Breast epithelium (tissue), 3 donors: Measurements from ENCODE around the gene WTIP.

Experiments
- POLR2A ChIP-seq: fragments of 450-650 bp; IDR thresholded peaks from one replicate; pipeline ENCODE4 v1.6.1; 2016; ENCODE audit warnings: antibody characterized with exemption, mild to moderate bottlenecking, moderate library complexity
- POLR2AphosphoS5 ChIP-seq, 3 donors: sonication (generic); formaldehyde crosslinking; IDR thresholded peaks; one replicate each; pipeline ENCODE4 v1.6.1; 2017; ENCODE audit warnings: antibody characterized with exemption in 3 of 3
- TF ChIP-seq, protein P1 (sequence below), 3 donors: fragments of 450-650 bp; IDR thresholded peaks; one replicate each; pipeline ENCODE4 v1.5.1; 2016 to 2017; ENCODE audit warnings: antibody characterized with exemption in 3 of 3, mild to moderate bottlenecking in 3 of 3, moderate library complexity in 3 of 3

DNA sequence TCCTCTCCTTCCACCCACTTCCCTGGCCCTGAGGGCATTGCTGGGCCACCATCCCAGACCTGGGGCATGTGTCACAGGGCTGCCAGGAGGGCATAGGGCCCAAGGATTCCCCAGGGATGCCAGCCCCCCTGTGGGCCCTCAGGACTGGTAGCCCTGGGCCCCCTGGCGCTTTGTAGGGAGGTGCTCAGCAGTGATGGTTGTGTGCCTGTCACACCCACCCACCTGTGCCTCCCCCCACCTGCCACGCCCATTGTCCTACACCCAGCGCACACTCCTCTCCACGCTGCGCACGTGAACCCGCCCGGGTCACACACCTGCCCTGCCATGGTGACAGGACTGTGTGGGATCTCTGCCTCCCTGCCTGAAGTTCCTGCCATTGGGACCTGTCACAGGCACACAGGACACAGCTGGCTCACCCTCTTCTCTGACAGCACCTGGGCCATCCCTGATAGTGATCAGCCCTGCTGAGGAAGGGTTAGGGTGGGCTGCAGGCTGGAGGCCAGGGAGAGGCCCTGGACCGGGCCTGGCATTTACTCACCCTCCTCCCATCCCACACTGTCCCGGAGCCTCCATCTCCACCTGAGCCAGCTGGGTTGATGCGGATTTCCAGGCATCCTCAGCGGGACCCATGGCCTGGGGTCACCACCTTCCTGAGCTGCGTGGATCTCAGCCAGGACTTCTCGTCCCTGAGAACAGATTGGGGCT, 23.9 kb downstream of the WTIP start:
- TF ChIP-seq, protein P1, sequence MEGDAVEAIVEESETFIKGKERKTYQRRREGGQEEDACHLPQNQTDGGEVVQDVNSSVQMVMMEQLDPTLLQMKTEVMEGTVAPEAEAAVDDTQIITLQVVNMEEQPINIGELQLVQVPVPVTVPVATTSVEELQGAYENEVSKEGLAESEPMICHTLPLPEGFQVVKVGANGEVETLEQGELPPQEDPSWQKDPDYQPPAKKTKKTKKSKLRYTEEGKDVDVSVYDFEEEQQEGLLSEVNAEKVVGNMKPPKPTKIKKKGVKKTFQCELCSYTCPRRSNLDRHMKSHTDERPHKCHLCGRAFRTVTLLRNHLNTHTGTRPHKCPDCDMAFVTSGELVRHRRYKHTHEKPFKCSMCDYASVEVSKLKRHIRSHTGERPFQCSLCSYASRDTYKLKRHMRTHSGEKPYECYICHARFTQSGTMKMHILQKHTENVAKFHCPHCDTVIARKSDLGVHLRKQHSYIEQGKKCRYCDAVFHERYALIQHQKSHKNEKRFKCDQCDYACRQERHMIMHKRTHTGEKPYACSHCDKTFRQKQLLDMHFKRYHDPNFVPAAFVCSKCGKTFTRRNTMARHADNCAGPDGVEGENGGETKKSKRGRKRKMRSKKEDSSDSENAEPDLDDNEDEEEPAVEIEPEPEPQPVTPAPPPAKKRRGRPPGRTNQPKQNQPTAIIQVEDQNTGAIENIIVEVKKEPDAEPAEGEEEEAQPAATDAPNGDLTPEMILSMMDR (IDR thresholded peaks at IDR 0.05), result no peak
- no peak for TF ChIP-seq POLR2A
- TF ChIP-seq POLR2AphosphoS5 (IDR thresholded peaks at IDR 0.05), result no peak
